ENCODE results near the gene LRCH1. TPM values are rescaled to one million over a fixed set of nuclear protein-coding genes. Genes with fewer than 3 reads are reported as not detected.
A peak's percentile ranks its signal among the peaks of the same experiment; 100 is the strongest.
"Not testable (repeated sequence)": the region's sequence is repeated elsewhere in the genome, so short reads cannot be mapped to it uniquely, and the experiment has no call there.

LRCH1 gene
- total RNA-seq, 4 donors from 2014 or later, result 54.3 to 72.2 (median 57.4) TPM

- H3K27me3 ChIP-seq, result no peaks in the 10 kb centered on the region
- 61 to 79% methylated on average over 3 to 4 of the region's 4 CpGs for whole genome bisulfite sequencing, 2 donors (ENCODE audit: low coverage in 1 of 2)
- peaks cover 0 to 6% (median 0%) of the 10 kb centered on the region in 3 donors for H3K9me3 ChIP-seq
- H3K4me1 ChIP-seq, result no peaks in the 10 kb centered on the region
- no peak overlapping the region for H3K27ac ChIP-seq
- TF ChIP-seq POLR2A (IDR thresholded peaks at IDR 0.05), result no peak
- no peak for TF ChIP-seq EP300 (IDR thresholded peaks at IDR 0.05)
- TF ChIP-seq, protein P1, sequence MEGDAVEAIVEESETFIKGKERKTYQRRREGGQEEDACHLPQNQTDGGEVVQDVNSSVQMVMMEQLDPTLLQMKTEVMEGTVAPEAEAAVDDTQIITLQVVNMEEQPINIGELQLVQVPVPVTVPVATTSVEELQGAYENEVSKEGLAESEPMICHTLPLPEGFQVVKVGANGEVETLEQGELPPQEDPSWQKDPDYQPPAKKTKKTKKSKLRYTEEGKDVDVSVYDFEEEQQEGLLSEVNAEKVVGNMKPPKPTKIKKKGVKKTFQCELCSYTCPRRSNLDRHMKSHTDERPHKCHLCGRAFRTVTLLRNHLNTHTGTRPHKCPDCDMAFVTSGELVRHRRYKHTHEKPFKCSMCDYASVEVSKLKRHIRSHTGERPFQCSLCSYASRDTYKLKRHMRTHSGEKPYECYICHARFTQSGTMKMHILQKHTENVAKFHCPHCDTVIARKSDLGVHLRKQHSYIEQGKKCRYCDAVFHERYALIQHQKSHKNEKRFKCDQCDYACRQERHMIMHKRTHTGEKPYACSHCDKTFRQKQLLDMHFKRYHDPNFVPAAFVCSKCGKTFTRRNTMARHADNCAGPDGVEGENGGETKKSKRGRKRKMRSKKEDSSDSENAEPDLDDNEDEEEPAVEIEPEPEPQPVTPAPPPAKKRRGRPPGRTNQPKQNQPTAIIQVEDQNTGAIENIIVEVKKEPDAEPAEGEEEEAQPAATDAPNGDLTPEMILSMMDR (IDR thresholded peaks at IDR 0.05), result no peak
- no peak for TF ChIP-seq POLR2AphosphoS5 (IDR thresholded peaks at IDR 0.05)
- H3K4me3 ChIP-seq, result no peak overlapping the region
- ATAC-seq, result no peak
- no peaks in the 10 kb centered on the region for H3K36me3 ChIP-seq
Measured at GRCh38 chr13:46516599-46517338, 36.2 kb upstream of the LRCH1 start.

DNA sequence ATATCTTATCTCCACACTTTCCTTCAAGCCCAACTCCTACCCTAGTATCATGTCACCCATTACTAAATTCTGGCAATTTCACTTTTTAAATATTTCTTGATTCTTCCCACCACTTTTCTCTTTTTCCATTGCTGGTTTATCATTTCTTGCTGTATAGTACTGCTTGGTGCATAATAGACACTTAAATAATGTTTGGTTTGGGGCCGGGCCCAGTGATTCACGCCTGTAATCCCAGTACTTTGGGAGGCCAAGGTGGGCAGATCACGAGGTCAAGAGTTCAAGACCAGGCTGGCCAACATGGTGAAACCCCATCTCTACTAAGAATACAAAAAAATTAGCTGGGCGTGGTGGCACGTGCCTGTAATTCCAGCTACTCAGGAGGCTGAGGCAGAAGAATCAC is 35.2 kb upstream of the LRCH1 start:
- H3K27ac ChIP-seq, ATAC-seq, H3K4me3 ChIP-seq, H3K9me3 ChIP-seq, H3K36me3 ChIP-seq, H3K4me1 ChIP-seq, H3K27me3 ChIP-seq: not testable (repeated sequence)
- 70 to 94% methylated on average over 2 of the region's 5 CpGs for WGBS, 2 donors (ENCODE audit: low coverage in 1 of 2)

DNA sequence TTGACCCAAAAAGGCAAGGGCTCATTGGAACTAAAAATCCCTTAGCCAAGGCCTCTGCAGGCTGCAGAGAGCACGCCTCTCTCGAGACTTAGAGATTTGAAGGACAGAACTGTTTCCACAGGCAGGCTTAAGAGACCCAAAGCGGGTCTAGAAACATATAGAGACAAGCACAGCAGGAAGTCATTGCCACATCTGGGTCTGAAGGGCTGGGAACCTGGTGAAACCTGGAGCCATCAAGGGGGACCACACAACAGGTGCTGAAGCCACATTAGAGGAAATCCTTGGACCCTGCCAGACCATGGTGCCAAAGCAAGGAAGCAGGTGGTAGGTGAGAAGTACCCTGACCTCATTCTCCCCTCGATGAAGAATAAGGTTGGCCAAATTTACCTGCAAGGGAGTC is 33.8 kb upstream of the LRCH1 start:
- Histone ChIP-seq H3K4me3 (no peak overlapping the region), H3K36me3 (no peaks in the 10 kb centered on the region), H3K4me1 (peaks cover 0 to 12% (median 0%) of the 10 kb centered on the region in 3 donors), H3K9me3 (peaks cover 0 to 6% (median 0%) of the 10 kb centered on the region in 3 donors), H3K27me3 (no peaks in the 10 kb centered on the region), H3K27ac (no peak overlapping the region)
- 84 to 88% methylated on average over 2 to 3 of the region's 4 CpGs for WGBS, 2 donors (ENCODE audit: low coverage in 1 of 2)
- ATAC-seq, result no peak
- TF ChIP-seq POLR2AphosphoS5 (IDR thresholded peaks at IDR 0.05) (no peak), POLR2A (IDR thresholded peaks at IDR 0.05) (no peak), EP300 (IDR thresholded peaks at IDR 0.05) (no peak)
- TF ChIP-seq, protein P1 (IDR thresholded peaks at IDR 0.05), result no peak

GRCh38 chr13:46520166-46520565 is 32.8 kb upstream of the LRCH1 start:
- no peaks in the 10 kb centered on the region for H3K36me3 ChIP-seq
- H3K27ac ChIP-seq, result peak overlapping the region in 1 of 4 donors; percentile 3
- no peak for ATAC-seq
- WGBS, 2 donors (ENCODE audit: low coverage in 1 of 2), result 50 to 81% methylated on average over 2 of the region's 2 CpGs
- peaks cover 0 to 6% (median 0%) of the 10 kb centered on the region in 3 donors for H3K9me3 ChIP-seq
- H3K27me3 ChIP-seq, result no peaks in the 10 kb centered on the region
- TF ChIP-seq, protein P1 (IDR thresholded peaks at IDR 0.05), result no peak
- no peak for TF ChIP-seq POLR2A (IDR thresholded peaks at IDR 0.05)
- no peak for TF ChIP-seq POLR2AphosphoS5 (IDR thresholded peaks at IDR 0.05)
- no peak for TF ChIP-seq EP300 (IDR thresholded peaks at IDR 0.05)
- peaks cover 0 to 15% (median 0%) of the 10 kb centered on the region in 3 donors for H3K4me1 ChIP-seq
- no peak overlapping the region for H3K4me3 ChIP-seq

DNA sequence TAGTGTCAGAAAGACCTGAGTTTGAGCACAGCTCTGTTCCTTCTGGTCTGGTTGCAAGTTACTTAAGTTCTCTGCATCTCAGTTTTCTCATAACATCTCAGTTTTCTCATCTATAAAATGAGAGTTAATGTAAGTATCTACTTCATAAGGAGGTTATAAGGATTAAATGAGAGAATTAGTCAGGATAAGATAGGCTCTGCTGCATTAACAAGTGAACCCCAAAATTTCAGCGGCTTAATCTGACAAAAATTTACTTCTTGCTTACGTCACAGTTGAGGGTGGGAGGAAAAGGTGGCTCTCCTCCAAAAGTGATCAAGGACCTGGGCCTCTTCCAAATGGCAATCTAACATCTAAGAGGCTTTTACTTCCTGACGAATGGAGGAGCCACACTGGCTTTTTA is 31.5 kb upstream of the LRCH1 start:
- Histone ChIP-seq H3K27ac (no peak overlapping the region), H3K4me3 (no peak overlapping the region)
- 33 to 55% methylated on average over 2 to 3 of the region's 3 CpGs for WGBS, 2 donors (ENCODE audit: low coverage in 1 of 2)

More for the DNA sequence above, 31.5 kb upstream of the LRCH1 start:
- H3K27me3 ChIP-seq, result no peaks in the 10 kb centered on the region
- no peaks in the 10 kb centered on the region for H3K36me3 ChIP-seq
- peaks cover 0 to 6% (median 0%) of the 10 kb centered on the region in 3 donors for H3K9me3 ChIP-seq
- no peak for ATAC-seq
- TF ChIP-seq POLR2A (IDR thresholded peaks at IDR 0.05) (no peak), POLR2AphosphoS5 (IDR thresholded peaks at IDR 0.05) (no peak), EP300 (IDR thresholded peaks at IDR 0.05) (no peak)
- TF ChIP-seq, protein P1 (IDR thresholded peaks at IDR 0.05), result no peak
- H3K4me1 ChIP-seq, result peaks cover 0 to 15% (median 0%) of the 10 kb centered on the region in 3 donors
